Measurements from ENCODE around the gene ID1.
"Not testable (repeated sequence)": the region's sequence is repeated elsewhere in the genome, so short reads cannot be mapped to it uniquely, and the experiment has no call there.

Gene ID1

GRCh38 chr20:31638816-31639215 is 33.7 kb downstream of the ID1 start:
- DNase-seq, result no peak

DNA sequence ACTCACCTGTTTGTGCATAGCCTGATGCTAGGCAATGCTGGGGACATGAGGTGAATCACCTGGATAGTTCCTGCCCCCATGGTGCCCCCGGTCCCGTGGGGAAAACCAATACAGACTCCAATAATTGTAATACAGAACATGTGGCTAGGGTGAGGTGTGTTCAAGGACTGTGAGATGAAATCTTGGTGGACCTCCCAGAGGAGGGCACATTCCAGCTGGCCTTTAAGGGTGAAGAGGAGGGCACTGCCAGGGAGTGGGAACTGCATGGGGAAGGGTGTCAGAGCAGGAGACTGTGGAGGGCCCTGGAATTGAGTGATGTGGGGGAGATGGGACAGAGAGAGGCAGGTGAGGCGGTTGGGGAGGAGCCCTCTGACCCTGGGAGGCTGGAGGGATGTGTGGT is 35.2 kb downstream of the ID1 start:
- no peak for DNase-seq

GRCh38 chr20:31641391-31641790 is 36.3 kb downstream of the ID1 start:
- DNase-seq, result no peak

DNA sequence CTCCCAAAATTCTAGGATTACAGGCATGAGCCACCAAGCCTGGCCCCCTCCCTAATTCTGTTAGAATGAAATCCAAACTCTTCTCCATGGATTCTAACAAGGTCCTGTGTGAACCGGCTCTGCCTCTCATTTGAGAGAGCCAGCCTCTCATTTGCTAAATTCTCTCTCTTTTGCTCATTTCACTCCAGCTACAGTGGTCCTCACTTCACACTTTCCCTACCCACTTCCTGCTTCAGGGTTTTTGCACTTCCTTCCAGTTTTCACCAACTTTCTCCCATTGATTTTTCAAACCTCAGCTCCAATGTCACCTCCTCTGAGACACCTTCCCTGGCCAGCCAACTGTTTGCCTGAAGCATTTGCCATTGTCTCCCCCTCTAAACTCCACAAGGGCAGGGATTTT is 37.7 kb downstream of the ID1 start:
- DNase-seq, result no peak

DNA sequence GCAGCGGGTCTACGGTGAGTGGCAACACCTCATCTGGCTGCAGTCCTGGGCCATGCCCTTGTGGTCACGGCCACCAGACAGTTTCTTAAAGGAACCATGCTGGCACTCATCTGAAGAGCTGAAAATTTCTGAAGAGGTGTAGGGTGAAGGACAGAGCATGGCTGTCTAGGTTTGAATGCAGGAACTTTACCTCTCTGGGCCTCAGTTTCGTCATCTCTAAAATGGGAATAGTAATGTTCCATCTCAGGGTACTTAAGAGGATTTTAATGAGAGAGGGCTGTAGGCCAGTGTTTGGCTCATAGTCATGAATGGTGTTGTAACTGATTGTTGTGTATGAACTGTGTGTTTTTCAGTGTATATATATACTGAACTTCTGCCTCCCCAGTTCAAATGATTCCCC is 38.4 kb downstream of the ID1 start:
- no peak for DNase-seq

DNA sequence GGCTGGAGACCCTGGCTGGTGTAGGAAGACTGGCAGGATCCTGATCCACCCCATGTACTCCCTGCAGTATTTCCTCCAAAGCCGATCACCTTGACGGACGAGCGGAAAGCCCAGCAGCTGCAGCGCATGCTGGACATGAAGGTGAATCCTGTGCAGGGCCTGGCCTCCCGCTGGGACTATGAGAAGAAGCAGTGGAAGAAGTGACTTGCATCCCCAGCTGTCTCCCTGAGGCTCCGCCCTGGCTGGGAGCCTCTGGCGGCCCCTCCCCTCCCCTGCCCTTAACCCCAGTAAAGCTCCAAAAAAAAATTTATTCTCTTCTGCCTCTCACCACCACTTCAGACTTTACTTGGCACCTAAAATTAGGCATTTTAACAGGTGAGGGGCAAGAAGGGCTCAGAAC is 39.6 kb downstream of the ID1 start:
- DNase-seq, result no peak

DNA sequence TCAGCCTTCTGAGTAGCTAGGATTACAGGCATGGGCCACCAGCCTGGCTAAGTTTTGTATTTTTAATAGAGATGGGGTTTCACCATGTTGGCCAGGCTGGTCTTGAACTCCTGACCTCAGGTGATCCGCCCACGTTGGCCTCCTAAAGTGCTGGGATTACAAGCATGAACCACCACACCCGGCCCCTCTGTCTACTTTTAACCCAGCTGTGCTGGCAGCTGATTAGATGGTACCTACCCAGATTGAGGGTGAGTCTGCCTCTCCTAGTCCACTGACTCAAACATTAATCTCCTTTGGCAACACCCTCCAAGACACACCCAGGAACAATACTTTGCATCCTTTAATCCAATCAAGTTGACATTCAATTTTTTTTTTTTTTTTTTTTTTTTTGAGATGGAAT is 43.0 kb downstream of the ID1 start:
- DNase-seq, result not testable (repeated sequence)

- no peak for DNase-seq
Measured at GRCh38 chr20:31652917-31653396, 47.9 kb downstream of the ID1 start.

- DNase-seq, result no peak
Measured at GRCh38 chr20:31653561-31653960, 48.5 kb downstream of the ID1 start.

GRCh38 chr20:31654534-31654933 is 49.4 kb downstream of the ID1 start:
- DNase-seq, result no peak

Measured in effector CD8-positive, alpha-beta T cell (primary cell).